GM12801 (cell line): ENCODE results near the gene FAM209A.
"Not testable (repeated sequence)": the region's sequence is repeated elsewhere in the genome, so short reads cannot be mapped to it uniquely, and the experiment has no call there.

ENCODE experiments used
- TF ChIP-seq, protein P1 (sequence below): IDR thresholded peaks from one replicate; pipeline ENCODE4 v1.5.1; 2011; ENCODE audit warnings: control low read depth; ENCODE audit not compliant: insufficient read length; ENCODE audit errors: extremely low read depth

Gene FAM209A, protein sequence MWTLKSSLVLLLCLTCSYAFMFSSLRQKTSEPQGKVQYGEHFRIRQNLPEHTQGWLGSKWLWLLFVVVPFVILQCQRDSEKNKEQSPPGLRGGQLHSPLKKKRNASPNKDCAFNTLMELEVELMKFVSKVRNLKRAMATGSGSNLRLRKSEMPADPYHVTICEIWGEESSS

DNA sequence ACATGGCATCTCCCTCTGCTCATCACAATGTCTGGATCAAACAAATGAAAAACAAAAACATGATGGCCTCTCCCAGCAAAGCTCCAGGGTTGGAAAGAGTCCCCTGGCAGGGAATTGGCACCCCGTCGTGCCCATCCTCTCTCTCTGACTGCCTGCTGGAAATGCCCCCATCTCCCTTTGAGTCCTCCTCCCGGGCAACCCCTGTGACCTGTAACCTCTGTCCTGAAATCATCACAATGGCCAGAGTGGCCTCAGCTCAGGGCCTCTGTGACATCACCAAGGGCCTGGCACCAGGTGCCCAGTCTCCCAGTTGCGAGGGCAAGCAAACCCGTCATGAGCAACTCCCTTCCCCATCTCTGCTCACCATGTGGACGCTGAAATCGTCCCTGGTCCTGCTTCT, at the start of gene FAM209A:
FAM209A (plus strand) TSS at position 301 of the 400 bp plus-strand sequence; CDS start at position 366, 65 bp downstream.
- TF ChIP-seq, protein P1, sequence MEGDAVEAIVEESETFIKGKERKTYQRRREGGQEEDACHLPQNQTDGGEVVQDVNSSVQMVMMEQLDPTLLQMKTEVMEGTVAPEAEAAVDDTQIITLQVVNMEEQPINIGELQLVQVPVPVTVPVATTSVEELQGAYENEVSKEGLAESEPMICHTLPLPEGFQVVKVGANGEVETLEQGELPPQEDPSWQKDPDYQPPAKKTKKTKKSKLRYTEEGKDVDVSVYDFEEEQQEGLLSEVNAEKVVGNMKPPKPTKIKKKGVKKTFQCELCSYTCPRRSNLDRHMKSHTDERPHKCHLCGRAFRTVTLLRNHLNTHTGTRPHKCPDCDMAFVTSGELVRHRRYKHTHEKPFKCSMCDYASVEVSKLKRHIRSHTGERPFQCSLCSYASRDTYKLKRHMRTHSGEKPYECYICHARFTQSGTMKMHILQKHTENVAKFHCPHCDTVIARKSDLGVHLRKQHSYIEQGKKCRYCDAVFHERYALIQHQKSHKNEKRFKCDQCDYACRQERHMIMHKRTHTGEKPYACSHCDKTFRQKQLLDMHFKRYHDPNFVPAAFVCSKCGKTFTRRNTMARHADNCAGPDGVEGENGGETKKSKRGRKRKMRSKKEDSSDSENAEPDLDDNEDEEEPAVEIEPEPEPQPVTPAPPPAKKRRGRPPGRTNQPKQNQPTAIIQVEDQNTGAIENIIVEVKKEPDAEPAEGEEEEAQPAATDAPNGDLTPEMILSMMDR: not testable (repeated sequence)

DNA sequence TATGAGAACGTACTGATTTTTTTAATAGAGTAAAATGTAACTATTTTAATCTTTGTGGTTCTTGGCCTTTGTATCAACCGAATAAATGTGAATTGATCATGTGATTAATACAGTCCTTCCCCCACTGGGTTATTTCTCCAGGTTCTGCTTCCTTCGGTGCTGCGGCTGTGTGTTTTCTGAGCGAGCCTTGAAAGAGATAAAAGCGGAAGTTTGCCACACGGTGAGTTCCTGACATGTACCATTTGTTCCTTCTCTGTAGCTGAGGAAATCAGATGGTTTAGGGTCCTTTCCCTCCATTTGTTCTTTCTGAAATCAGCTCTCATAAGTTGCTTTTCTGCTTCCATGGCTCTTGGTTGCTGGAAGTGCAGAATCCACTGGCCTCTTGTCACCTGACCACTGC, 40.6 kb upstream of the FAM209A start:
- TF ChIP-seq, protein P1: no peak

DNA sequence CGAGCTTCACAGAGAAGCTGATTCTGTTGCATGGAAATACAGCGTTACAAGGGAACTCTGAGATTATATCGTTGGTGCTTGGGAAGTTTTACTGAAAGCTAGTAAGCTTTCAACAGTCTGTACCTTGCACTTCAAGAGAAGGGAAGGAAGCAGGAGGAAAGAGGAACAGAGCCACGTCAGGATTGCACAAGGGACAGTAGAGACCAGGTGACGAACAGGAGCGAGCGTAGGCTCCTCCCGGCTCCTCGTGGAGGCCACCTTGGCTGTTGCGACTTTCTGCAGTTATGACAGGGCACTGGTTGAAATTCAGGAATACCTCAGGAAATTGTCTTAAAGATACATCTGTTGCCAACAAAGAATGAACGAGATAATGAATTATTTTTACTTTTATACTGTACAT, 37.3 kb upstream of the FAM209A start:
- TF ChIP-seq, protein P1: no peak

DNA sequence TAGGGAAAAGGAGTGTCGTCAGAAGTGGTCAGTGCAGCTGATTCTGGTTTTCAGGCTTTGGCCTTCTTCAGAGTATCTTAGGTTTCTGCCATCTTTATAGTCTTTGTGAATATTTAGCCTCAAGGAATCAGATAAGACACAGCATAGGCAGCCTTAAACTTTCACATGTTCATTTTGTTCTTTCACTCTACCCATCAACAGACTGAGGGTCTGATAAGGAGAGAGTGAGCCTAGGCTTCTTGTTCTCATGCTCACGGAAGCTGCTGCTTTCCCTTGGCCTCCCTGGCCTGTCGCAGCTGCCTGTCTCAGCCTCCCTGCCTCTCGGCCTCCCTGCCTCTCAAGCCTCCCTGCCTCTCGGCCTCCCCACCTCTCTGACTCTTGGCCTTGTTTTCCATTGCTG, 36.0 kb upstream of the FAM209A start:
- TF ChIP-seq, protein P1: no peak

DNA sequence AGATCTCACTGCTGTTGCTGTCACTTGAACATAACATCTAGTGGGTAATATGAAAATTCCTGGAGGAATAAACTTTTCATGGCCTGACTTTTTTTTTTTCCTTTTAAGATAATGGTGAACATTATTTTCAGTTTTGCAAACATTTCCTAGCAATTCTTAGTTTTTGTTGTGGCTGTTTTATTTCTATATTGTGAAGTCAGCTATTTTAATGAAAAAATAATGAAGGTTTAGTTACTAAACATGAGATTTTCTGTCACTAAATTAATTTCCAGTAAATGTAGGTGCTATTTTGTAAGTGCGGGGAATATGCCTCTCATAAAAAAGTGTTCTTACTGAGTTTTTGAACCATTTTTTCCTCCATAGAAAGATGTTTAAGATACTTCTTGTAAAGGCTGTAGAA, 23.4 kb upstream of the FAM209A start:
- TF ChIP-seq, protein P1: no peak

DNA sequence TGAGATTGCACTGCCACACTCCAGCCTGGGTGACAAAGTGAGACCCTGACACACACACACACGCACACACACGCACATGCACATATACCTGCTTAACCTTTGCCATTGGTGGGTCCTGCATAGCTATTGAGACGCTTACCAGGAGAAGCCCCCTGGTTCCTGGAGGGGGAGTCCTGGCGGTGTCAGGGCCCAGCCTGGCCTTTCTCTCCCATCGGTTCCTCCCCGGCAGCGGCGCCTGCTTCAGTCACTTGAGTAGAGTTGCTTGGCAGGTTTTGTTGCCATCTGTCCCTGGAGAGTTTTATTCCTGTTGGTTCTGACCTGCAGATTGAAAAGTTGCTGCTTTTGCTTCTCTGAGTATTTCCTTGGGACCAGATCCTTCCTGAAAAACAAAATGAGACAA, 20.6 kb upstream of the FAM209A start:
- TF ChIP-seq, protein P1: no peak

DNA sequence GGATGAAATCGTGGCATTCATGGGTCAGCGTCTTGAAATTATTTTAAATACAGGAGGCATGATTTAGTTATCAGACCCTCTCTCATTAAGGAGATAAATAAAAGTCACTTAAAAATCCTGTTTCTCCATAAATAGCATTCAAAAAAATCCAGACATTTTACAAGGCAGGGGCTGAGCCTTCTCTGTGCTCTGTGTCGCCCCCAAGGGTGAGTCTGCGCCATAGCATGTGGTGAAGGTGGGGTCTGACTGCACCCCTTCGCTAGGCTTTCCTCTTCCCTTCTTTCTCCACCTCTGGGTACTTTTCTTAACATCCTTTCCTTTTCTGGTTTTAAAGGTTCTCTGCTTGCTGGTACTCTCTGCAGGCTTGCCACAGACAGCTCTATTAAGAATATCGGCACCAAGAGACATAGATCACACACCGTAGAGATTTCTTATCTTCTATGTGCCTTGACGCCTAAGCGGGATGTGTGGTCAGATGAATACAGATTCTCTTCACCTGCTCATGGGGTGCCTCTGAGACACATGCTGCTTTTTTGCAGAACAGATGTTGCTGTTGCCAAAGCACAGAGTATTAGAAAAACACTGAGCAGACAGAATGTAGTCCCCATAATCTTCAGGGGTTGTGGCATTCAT, 20.1 kb upstream of the FAM209A start:
- TF ChIP-seq, protein P1: no peak

DNA sequence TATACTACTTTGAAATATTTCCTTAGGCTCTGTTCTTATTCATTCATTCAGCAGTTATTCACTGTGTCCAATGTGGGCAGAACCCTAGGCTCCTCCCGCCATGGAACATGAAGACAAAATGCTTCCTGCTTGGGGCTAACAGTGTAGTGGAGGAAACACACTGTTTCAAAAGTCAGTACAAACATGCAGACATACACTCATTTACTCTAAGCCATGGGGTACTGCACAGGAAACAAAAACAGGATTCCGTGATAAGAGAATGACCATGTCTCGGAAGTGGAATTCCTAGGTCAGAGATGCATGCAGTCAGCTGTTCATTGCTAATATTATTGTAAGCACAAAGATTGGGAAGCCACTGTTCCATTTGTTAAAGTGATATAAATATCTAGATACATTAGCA, 18.4 kb upstream of the FAM209A start:
- TF ChIP-seq, protein P1: no peak
